Activated T-cell treated with anti-CD3 and anti-CD28 coated beads, Interleukin-2, amount 50 U/mL, for 48 hours (primary cell): Measurements from ENCODE around the gene RANBP10.

Experiments used
- DNase-seq, 2 experiments: peaks; one replicate each; pipeline ENCODE4 v3.0.0-alpha.2; 2020

The RANBP10 gene

DNA sequence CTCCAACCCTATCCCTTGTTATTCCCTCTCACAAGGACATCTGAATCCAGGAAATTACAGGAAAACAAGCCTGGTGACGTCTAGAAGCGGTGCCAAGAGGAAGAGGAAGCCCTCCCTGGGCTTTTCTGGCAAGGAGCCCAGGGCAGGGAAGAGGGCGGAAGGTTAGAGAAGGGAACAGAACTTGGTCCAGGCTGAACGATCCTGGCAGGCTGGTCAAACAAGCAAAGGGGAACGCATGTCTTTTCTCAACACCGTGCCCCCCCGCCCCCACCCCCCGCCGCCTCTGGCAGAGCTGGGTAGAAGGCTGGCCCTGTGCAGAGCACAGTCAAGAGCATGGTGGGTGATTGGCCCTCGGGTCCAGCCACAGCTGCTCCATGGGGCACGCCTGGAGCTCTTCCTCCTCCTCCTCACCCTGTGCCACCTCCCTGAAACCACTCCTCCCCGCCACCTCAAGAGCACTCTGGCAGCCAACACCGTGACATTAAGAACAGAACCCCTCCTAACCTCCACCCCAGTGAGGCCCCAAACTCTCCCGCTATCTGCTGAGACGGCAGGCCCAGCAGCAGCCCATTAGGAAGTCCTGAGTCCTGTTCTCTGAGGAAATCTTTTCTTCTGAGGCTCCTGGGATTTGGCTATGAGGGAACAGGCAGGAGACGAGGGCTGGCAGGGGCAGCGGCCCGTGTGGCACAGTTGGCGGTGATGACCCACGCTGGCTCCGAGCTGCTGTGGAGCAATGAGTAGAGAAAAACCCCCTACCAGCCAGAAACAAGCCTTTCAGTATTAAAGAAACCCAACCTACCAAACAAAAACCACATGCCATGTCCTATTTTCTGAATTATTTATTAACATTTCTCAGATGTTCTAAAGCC lies 132.4 kb downstream of the RANBP10 start:
- DNase-seq: no peak
